KOPT-K1 (cell line): Measurements from ENCODE around the gene FAM83E.
A peak's percentile ranks its signal among the peaks of the same experiment; 100 is the strongest.
"Not testable (repeated sequence)": the region's sequence is repeated elsewhere in the genome, so short reads cannot be mapped to it uniquely, and the experiment has no call there.

ENCODE experiments used
- H3K27ac ChIP-seq: fragments of 200-600 bp; sonication (generic); 2 replicates; pipeline ENCODE4 v1.5.1; 2016; ENCODE audit warnings: antibody characterized with exemption, mild to moderate bottlenecking, low read depth, low read length; ENCODE audit not compliant: poor library complexity, severe bottlenecking
- H3K36me3 ChIP-seq: fragments of 200-600 bp; sonication (generic); 2 replicates; pipeline ENCODE4 v1.5.1; 2017; ENCODE audit warnings: antibody characterized with exemption, mild to moderate bottlenecking, low read length, moderate library complexity; ENCODE audit not compliant: insufficient read depth
- H3K9me3 ChIP-seq: fragments of 200-600 bp; sonication (generic); 2 replicates; pipeline ENCODE4 v1.5.1; 2017; ENCODE audit warnings: antibody characterized with exemption, low read length, mild to moderate bottlenecking; ENCODE audit not compliant: insufficient read depth, poor library complexity, severe bottlenecking

FAM83E gene

GRCh38 chr19:48635263-48635965, 20.5 kb upstream of the FAM83E start:
- Histone ChIP-seq H3K36me3 (peaks cover 27% of the 10 kb centered on the region), H3K27ac (peak overlapping the region; percentile 92), H3K9me3 (no peaks in the 10 kb centered on the region)

DNA sequence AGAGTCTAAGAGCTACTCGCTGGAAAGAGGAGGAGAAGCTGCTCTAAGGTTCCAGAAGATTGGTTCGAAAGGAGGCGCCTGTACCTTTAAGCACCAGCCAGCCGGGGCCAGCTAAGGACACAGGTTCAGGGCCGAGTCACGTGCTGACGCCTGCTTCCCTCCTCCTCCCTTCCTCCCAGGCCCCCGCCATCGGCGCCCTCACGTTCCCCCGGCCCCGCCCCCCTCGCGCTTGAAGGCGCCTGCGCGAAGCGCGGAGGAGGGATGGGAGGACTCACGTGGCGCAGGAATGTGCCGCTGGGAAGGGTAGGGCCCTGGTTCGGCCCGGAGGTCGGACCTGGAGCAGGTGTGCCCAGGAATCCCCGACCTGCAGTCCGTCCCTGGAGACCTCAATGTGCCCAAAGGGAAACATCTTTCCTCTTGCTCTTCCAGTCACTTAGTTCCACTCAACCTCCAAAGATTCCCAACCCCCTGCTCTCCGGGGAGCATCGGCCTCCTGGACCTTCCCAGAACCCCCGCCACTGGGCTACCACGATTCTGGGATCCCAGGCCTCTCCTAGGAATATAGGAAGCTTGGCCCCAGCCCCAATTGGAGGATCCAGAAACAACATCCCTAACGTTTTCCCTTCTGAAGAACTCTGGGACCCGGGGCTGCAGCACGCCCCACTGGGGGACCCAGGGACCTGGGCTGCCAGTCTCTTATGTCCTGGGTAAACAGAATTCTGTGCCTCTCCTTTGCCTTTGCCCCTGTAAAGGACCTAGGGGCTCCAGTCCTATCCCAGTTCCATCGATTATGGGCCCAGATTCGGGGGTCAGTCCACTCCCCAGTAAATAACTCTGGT, 19.8 kb upstream of the FAM83E start:
- Histone ChIP-seq H3K9me3 (no peaks in the 10 kb centered on the region), H3K27ac (peak overlapping the region; percentile 92), H3K36me3 (peaks cover 35% of the 10 kb centered on the region)

- H3K36me3 ChIP-seq: peaks cover 41% of the 10 kb centered on the region
- H3K9me3 ChIP-seq: no peaks in the 10 kb centered on the region
- peak overlapping the region; percentile 92 for H3K27ac ChIP-seq
These were observed 19.1 kb upstream of the FAM83E start for GRCh38 chr19:48634036-48634342.

DNA sequence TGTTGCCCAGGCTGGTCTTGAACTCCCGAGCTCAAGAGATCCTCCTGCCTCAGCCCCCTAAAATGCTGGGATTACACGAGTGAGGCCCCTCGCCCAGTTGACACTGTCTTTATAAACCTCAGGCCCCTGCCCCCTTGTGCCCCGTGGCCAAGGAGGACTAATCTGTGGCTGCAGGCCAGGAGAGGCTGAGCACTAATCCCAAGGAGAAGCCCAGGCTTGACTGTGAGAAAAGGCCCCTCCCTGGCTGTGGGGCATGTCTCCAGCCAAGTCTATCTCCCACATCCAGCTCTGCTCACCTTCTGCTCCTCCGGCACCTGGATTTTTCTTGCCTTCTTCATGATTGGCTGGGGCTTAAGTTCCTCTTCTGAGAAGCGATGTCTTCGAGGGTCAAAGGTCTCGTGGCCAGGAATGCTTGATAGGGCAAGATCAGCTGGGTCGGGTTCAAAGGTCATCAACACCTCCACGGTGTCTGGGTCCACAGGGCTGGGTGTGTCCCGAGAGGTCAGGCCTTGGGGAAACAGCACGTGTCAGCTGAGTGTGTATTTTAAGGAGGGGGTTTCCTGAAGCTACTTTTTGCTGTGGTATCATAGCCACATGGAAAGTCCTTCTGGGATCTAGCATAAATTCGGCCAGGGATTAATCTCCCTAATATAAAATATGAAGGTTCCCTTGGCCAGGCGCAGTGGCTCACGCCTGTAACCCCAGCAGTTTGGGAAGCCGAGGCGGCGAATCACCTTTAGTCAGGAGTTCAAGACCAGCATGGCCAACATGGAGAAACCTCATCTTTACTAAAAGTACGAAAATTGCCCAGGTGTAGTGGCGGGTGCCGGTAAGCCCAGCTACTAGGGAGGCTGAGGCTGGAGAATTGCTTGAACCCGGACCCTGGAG, 18.5 kb upstream of the FAM83E start:
- Histone ChIP-seq H3K36me3 (peaks cover 46% of the 10 kb centered on the region), H3K27ac (peak overlapping the region; percentile 92), H3K9me3 (no peaks in the 10 kb centered on the region)

- peak overlapping the region; percentile 92 for H3K27ac ChIP-seq
- H3K9me3 ChIP-seq: no peaks in the 10 kb centered on the region
- H3K36me3 ChIP-seq: peaks cover 52% of the 10 kb centered on the region
These were observed 17.8 kb upstream of the FAM83E start for GRCh38 chr19:48632692-48633147.

DNA sequence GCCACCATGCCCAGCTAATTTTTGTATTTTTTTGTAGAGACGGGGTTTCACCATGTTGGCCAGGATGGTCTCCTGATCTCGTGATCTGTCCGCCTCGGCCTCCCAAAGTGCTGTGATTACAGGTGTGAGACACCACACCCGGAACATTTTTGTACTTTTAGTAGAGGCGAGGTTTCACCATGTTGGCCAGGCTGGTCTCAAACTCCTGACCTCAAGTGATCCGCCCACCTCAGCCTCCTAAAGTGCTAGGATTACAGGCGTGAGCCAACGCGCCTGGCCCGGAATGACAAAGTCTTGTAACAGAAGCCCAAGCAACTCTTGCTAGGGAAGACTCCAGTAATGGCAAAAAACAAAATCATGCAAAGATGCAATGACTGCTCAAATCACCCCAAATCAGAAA, 17.4 kb upstream of the FAM83E start:
- not testable (repeated sequence) for H3K9me3 ChIP-seq
- Histone ChIP-seq H3K27ac (peak overlapping the region; percentile 92), H3K36me3 (peaks cover 57% of the 10 kb centered on the region)

- Histone ChIP-seq H3K36me3 (peaks cover 61% of the 10 kb centered on the region), H3K27ac (no peak overlapping the region)
These were observed 16.3 kb upstream of the FAM83E start for GRCh38 chr19:48631225-48631624.

DNA sequence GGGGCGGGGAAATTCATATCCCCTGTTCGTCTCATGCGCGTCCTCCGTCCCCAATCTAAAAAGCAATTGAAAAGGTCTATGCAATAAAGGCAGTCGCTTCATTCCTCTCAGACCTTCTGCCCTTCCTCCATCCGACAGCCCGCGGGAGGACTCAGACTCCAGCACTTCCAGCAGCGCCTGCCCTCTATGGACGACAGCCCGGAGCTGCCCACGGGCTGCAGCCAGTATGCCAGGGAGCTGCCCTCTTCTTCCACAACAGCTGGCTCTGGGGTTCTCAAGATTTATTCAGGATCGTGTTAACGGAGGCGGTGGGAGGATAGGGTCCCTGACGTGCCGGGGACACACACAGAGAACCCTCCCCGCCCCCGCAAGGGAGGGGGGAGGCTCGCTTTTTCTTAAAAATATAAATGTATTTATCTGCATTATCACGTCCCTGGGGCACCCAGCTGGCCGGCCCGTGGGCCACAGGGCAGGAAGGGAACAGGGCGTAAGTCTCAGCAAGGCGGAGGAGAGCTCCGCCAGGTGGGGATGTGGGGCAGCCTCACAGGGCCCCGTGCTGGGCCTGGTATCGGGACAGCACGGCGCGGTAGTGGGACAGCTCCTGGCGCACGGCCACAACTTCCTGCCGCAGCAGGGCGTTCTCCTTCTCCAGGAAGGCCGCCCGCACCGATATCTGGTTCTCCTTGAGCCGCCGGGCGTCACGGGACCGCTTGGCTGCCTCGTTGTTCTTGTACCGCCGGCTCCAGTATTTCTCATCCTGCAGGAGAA, 15.6 kb upstream of the FAM83E start:
- H3K9me3 ChIP-seq: no peaks in the 10 kb centered on the region
- H3K27ac ChIP-seq: no peak overlapping the region
- H3K36me3 ChIP-seq: peaks cover 69% of the 10 kb centered on the region

More at GRCh38 chr19:48631225-48631624, 16.3 kb upstream of the FAM83E start:
- H3K9me3 ChIP-seq: no peaks in the 10 kb centered on the region

DNA sequence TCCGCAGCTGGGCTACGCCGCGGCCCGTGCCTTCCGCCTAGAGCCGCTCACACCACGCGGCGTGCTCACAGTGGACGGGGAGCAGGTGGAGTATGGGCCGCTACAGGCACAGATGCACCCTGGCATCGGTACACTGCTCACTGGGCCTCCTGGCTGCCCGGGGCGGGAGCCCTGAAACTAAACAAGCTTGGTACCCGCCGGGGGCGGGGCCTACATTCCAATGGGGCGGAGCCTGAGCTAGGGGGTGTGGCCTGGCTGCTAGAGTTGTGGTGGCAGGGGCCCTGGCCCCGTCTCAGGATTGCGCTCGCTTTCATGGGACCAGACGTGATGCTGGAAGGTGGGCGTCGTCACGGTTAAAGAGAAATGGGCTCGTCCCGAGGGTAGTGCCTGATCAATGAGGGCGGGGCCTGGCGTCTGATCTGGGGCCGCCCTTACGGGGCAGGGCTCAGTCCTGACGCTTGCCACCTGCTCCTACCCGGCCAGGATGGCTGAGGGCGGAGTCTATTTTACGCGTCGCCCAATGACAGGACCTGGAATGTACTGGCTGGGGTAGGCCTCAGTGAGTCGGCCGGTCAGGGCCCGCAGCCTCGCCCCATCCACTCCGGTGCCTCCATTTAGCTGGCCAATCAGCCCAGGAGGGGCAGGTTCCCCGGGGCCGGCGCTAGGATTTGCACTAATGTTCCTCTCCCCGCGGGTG, 14.9 kb upstream of the FAM83E start:
- Histone ChIP-seq H3K27ac (no peak overlapping the region), H3K36me3 (peaks cover 74% of the 10 kb centered on the region), H3K9me3 (no peaks in the 10 kb centered on the region)

DNA sequence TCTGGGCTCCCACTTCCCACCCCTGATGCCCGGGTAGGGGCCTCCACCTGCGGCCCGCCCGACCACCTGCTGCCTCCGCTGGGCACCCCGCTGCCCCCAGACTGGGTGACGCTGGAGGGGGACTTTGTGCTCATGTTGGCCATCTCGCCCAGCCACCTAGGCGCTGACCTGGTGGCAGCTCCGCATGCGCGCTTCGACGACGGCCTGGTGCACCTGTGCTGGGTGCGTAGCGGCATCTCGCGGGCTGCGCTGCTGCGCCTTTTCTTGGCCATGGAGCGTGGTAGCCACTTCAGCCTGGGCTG, 14.4 kb upstream of the FAM83E start:
- Histone ChIP-seq H3K27ac (no peak overlapping the region), H3K9me3 (no peaks in the 10 kb centered on the region), H3K36me3 (peaks cover 74% of the 10 kb centered on the region)

DNA sequence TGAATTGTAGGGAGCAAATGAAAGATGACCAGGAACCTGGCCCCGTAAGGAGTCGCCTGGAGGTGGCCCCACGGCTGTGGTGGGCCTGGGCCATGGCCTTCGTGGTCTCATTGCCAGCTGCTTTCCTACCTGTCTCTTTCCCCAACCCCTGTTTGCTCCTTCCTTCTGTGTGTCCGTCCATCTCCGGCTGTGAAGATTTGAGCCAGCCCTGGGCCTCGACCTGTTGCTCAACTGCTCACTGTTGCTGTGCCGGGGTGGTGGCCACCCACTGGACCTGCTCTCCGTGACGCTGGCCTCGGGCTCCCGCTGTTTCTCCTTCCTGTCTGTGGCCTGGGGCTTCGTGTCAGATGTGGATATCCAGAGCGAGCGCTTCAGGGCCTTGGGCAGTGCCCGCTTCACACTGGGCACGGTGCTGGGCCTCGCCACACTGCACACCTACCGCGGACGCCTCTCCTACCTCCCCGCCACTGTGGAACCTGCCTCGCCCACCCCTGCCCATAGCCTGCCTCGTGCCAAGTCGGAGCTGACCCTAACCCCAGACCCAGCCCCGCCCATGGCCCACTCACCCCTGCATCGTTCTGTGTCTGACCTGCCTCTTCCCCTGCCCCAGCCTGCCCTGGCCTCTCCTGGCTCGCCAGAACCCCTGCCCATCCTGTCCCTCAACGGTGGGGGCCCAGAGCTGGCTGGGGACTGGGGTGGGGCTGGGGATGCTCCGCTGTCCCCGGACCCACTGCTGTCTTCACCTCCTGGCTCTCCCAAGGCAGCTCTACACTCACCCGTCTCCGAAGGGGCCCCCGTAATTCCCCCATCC, 13.8 kb upstream of the FAM83E start:
- peaks cover 74% of the 10 kb centered on the region for H3K36me3 ChIP-seq
- no peak overlapping the region for H3K27ac ChIP-seq
- H3K9me3 ChIP-seq: no peaks in the 10 kb centered on the region

DNA sequence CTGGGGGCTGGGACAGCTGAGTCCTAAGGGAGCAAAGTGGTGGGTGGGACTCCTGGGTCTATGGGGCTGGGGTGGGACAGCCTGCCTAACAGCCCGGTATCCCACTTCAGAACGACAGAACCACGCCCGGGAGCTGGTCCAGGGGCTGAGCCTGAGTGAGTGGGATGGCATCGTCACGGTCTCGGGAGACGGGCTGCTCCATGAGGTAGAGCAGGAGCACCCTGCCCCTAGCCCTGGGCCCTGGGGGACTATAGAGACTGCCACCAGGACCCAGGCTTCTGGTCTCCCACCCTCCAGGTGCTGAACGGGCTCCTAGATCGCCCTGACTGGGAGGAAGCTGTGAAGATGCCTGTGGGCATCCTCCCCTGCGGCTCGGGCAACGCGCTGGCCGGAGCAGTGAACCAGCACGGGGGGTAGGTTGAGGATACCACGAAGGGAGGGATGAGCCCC, 13.0 kb upstream of the FAM83E start:
- no peak overlapping the region for H3K27ac ChIP-seq
- no peaks in the 10 kb centered on the region for H3K9me3 ChIP-seq
- H3K36me3 ChIP-seq: peaks cover 69% of the 10 kb centered on the region

- Histone ChIP-seq H3K36me3 (peaks cover 65% of the 10 kb centered on the region), H3K27ac (no peak overlapping the region), H3K9me3 (no peaks in the 10 kb centered on the region)
These were observed 12.5 kb upstream of the FAM83E start for GRCh38 chr19:48627201-48627864.
